Endothelial cell of umbilical vein (primary cell): ENCODE results near the gene LRRC56. TPM values are rescaled to one million over a fixed set of nuclear protein-coding genes. Genes with fewer than 3 reads are reported as not detected.

Source experiments
- BruUV-seq: library from RNA; stranded (reverse); fragments of 400-500 nt; replicated peaks from 2 replicates; lab custom pipeline; 2021; lab: Mats Ljungman, UMichigan
- CTCF ChIA-PET: fragments of 300-600, 350-600 bp; sonication (Branson Sonifier 250); formaldehyde crosslinking; loops from one replicate; lab custom pipeline; 2021; ENCODE audit warnings: antibody characterized with exemption, inconsistent platforms; lab: Charles Lee
- POLR2A ChIA-PET: fragments of 300-600, 350-600 bp; sonication (Branson Sonifier 250); formaldehyde crosslinking; loops from one replicate; lab custom pipeline; 2021; ENCODE audit warnings: antibody characterized with exemption, inconsistent platforms; lab: Charles Lee
- DNase-seq: peaks from one replicate; pipeline ENCODE4 v3.0.0-alpha.2; 2011; ENCODE audit warnings: low read depth, low spot score
- FAIRE-seq: peaks from 2 replicates; lab custom pipeline; 2011; peaks lifted over from hg19 to GRCh38; lab: Jason Lieb, UNC
- H2AFZ ChIP-seq: 2 replicates; pipeline ENCODE4 v1.6.0; 2012; ENCODE audit warnings: low read depth, low read length, control low read depth, inconsistent platforms
- H3K27ac ChIP-seq: 2 replicates; pipeline ENCODE4 v1.5.1; 2011; ENCODE audit warnings: low read depth, mild to moderate bottlenecking, control low read depth, low read length, moderate library complexity; ENCODE audit not compliant: insufficient read depth
- H3K27me3 ChIP-seq, 2 experiments: 2 replicates each; pipeline versions ENCODE4 v1.6.0 to v1.6.1; 2011; ENCODE audit warnings: low read length in 2 of 2, mixed read lengths in 1 of 2; ENCODE audit not compliant: control insufficient read depth in 2 of 2, insufficient read depth in 2 of 2
- H3K36me3 ChIP-seq, 2 experiments: 2 replicates in 1 of 2; 3 replicates in 1 of 2; pipeline ENCODE4 v1.5.1; 2011; ENCODE audit warnings: low read length in 2 of 2, mild to moderate bottlenecking in 1 of 2, moderate library complexity in 1 of 2; ENCODE audit not compliant: control insufficient read depth in 2 of 2, insufficient read depth in 2 of 2; ENCODE audit errors: extremely low read depth in 1 of 2
- H3K4me1 ChIP-seq: 3 replicates; pipeline ENCODE4 v1.5.1; 2011; ENCODE audit warnings: mild to moderate bottlenecking, low read length; ENCODE audit not compliant: control insufficient read depth, insufficient read depth; ENCODE audit errors: extremely low read depth
- H3K4me2 ChIP-seq: 2 replicates; pipeline ENCODE4 v1.6.1; 2011; ENCODE audit warnings: low read length, control low read depth, mixed read lengths; ENCODE audit not compliant: insufficient read depth
- H3K4me3 ChIP-seq, 3 experiments: fragments of 200-600 bp in 1 of 3; sonication (generic), shearing (Covaris generic) in 1 of 3; replicated peaks in 1 of 3; 2 replicates each; pipeline ENCODE4 v1.5.1; 2011 to 2016; ENCODE audit warnings: control low read depth in 3 of 3, low read length in 3 of 3, mild to moderate bottlenecking in 2 of 3, inconsistent platforms in 1 of 3, low read depth in 1 of 3, moderate library complexity in 1 of 3; ENCODE audit not compliant: insufficient read depth in 1 of 3
- H3K79me2 ChIP-seq: 2 replicates; pipeline ENCODE4 v1.6.0; 2012; ENCODE audit warnings: low read length, inconsistent platforms; ENCODE audit not compliant: control insufficient read depth, insufficient read depth
- H3K9ac ChIP-seq: replicated peaks from 2 replicates; pipeline ENCODE3; 2011; ENCODE audit warnings: low read length, control low read depth; ENCODE audit not compliant: insufficient read depth; ENCODE audit errors: extremely low read depth
- H3K9me1 ChIP-seq: replicated peaks from 3 replicates; pipeline ENCODE4 v1.6.0; 2011; ENCODE audit warnings: mild to moderate bottlenecking, low read length; ENCODE audit not compliant: control insufficient read depth, insufficient read depth; ENCODE audit errors: extremely low read depth
- H3K9me3 ChIP-seq: replicated peaks from 2 replicates; pipeline ENCODE4 v1.5.1; 2012; ENCODE audit warnings: low read length, inconsistent platforms; ENCODE audit not compliant: control insufficient read depth, insufficient read depth
- H4K20me1 ChIP-seq: replicated peaks from 2 replicates; pipeline ENCODE3; 2011; ENCODE audit warnings: mild to moderate bottlenecking, low read length; ENCODE audit not compliant: control insufficient read depth, insufficient read depth; ENCODE audit errors: extremely low read depth
- FOS ChIP-seq: IDR thresholded peaks from 2 replicates; pipeline ENCODE4 v1.6.1; 2011; ENCODE audit warnings: mild to moderate bottlenecking, low read length, moderate library complexity, borderline replicate concordance; ENCODE audit not compliant: insufficient read depth
- GATA2 ChIP-seq: IDR thresholded peaks from 2 replicates; pipeline ENCODE4 v1.7.0; 2011; ENCODE audit warnings: low read depth, mild to moderate bottlenecking, moderate library complexity, mixed read lengths, low read length; ENCODE audit not compliant: insufficient read length, insufficient read depth
- JUN ChIP-seq: IDR thresholded peaks from 2 replicates; pipeline ENCODE4 v1.6.1; 2011; ENCODE audit warnings: borderline replicate concordance, low read depth; ENCODE audit not compliant: insufficient read length, insufficient read depth
- MYC ChIP-seq: IDR thresholded peaks from one replicate; pipeline ENCODE4 v1.6.1; 2011; ENCODE audit warnings: mild to moderate bottlenecking, low read depth, low read length
- POLR2A ChIP-seq: IDR thresholded peaks from 2 replicates; pipeline ENCODE4 v1.6.1; 2012; ENCODE audit warnings: low read depth, mild to moderate bottlenecking, control low read depth, low read length
- POLR2AphosphoS5 ChIP-seq: IDR thresholded peaks from 2 replicates; pipeline ENCODE4 v1.6.1; 2012; ENCODE audit warnings: low read depth, mild to moderate bottlenecking, control low read depth, low read length, moderate library complexity; ENCODE audit not compliant: insufficient read depth
- dilution Hi-C: fragments of 300-500 bp; cut with MboI; formaldehyde crosslinking; loops from one replicate; pipeline ENCODE4 v1.15.0; 2019; ENCODE audit warnings: low sequenced_read_pairs; ENCODE audit not compliant: extremely low pct_ligation_motif_present
- intact Hi-C: fragments of 100-400 bp; cut with micrococcal nuclease; formaldehyde crosslinking; loops from one replicate; pipeline ENCODE4 v1.10.0; 2022
- polyA plus RNA-seq, 4 experiments: library from polyadenylated mRNA; depleted of rRNA in 3 of 4; stranded (reverse) in 3 of 4; unstranded in 1 of 4; fragments of >200 nt; gene quantifications; 2 replicates each; pipeline versions ENCODE4 v1.2.1 to v1.2.3, GENCODE V29; 2011 to 2012; ENCODE audit warnings: missing spikeins in 1 of 4
- total RNA-seq: library from RNA; stranded (reverse); gene quantifications from 2 replicates; pipeline ENCODE4 v1.2.3, GENCODE V29; 2021
- TF ChIP-seq, protein P1 (sequence below): IDR thresholded peaks from 2 replicates; pipeline ENCODE4 v1.6.1; 2011; ENCODE audit not compliant: insufficient read depth, insufficient read length

Gene LRRC56
- total and polyA plus RNA-seq, 2 donors (not counting 3 experiments of a cell fraction or from before 2014, with no cell fraction given) = 0.47 to 0.55 TPM

DNA sequence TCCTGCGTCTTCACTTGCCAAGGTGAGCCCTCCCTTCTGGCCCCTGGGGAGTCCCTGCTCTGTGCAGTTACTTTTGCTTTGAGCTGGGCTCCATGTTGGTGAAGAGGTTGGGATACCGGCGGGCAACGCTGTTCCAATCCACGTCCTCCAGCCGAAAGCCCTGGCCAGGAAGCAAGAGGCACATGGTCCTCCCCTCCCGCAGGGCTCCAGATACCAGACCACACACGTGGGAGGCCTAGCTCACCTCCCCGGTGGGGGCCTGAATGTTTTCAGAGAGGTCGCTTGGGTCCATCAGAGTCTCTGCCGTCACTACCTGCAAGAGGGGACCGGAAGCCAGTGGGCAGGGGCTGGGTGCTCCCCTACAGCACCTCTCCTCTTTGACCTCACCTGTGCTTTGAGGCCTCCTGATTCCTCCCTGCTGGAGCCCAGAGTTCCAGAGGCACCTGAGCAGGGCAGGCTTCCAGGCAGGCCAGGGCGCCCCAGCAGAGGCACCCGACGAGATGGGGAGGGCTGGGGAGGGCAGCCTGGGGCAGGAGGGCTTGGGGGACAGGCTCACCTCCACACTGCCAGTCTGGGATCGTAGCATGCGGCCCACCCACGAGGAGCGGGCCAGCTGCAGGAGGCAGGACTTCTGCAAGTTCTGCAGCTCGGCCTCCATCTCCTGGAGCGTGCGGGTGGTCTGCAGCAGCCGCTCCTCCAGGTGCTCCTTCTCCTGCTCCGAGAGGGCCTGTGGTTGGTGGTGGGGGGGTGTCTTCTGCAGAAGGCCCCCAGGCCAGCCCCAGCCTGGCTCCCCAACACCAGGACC lies 20.2 kb downstream of the LRRC56 start:
- ChIA-PET POLR2A (no interaction called here), CTCF (interaction anchor here (1.2 to 1.6 kb wide), 2 partner anchors 167 to 169 kb away, joined by 3 to 5 read pairs; no protein-coding TSS in a partner anchor)
- H3K4me3 ChIP-seq = no peak overlapping the region
- no peak overlapping the region for H2AFZ ChIP-seq
- H3K4me1 ChIP-seq = peaks cover 9% of the 10 kb centered on the region
- H3K79me2 ChIP-seq = no peaks in the 10 kb centered on the region
- H3K27me3 ChIP-seq = peaks cover 13 to 21% of the 10 kb centered on the region in 2 experiments
- BruUV-seq = no TSS peak
- dilution Hi-C loops (no loop called here), intact Hi-C loops (loop anchor here (5.0 kb wide), 1 partner anchor 170 kb away; no protein-coding TSS in a partner anchor)
- TF ChIP-seq MYC (no peak), GATA2 (no peak), POLR2AphosphoS5 (no peak), POLR2A (no peak), JUN (no peak)
- TF ChIP-seq, protein P1, sequence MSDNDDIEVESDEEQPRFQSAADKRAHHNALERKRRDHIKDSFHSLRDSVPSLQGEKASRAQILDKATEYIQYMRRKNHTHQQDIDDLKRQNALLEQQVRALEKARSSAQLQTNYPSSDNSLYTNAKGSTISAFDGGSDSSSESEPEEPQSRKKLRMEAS = no peak
- FAIRE-seq (no peak), DNase-seq (no peak)
- no peaks in the 10 kb centered on the region for H3K36me3 ChIP-seq
- no peaks in the 10 kb centered on the region for H4K20me1 ChIP-seq
- no peak overlapping the region for H3K27ac ChIP-seq
- H3K9ac ChIP-seq = no peak overlapping the region
- H3K9me1 ChIP-seq = no peaks in the 10 kb centered on the region
- no peaks in the 10 kb centered on the region for H3K9me3 ChIP-seq
- H3K4me2 ChIP-seq = no peak overlapping the region

DNA sequence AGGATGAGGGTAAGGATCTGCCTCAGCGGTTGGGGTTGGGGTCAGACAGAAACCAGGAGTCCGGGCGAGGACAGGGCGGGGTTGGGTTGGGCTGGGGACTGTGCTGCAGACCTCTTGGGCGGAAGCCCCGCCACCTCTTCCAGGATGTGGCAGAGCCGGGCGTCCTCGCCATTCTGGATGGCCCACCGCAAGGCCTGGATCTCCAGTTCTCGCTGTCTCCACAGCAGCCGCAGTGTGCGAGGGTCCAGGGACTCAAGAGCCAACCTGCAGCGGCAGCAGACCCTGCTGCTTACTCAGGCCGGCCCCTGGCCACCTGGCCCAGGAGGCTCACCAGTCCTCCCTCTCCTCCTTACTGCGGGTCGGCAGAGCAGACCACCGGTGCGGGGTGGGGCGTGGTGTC lies 21.2 kb downstream of the LRRC56 start:
- intact Hi-C loops = loop anchor here (5.0 kb wide), 1 partner anchor 169 kb away; no protein-coding TSS in a partner anchor
- H3K27ac ChIP-seq = no peak overlapping the region
- H3K79me2 ChIP-seq = no peaks in the 10 kb centered on the region
- H4K20me1 ChIP-seq = no peaks in the 10 kb centered on the region
- no peaks in the 10 kb centered on the region for H3K36me3 ChIP-seq
- peaks cover 13 to 21% of the 10 kb centered on the region in 2 experiments for H3K27me3 ChIP-seq
- no peak overlapping the region for H2AFZ ChIP-seq
- POLR2A ChIA-PET = no interaction called here
- H3K9ac ChIP-seq = no peak overlapping the region
- CTCF ChIA-PET = no interaction called here
- DNase-seq (no peak), FAIRE-seq (no peak)
- dilution Hi-C loops = no loop called here
- H3K4me1 ChIP-seq = peaks cover 9% of the 10 kb centered on the region
- no peak overlapping the region for H3K4me2 ChIP-seq
- no peaks in the 10 kb centered on the region for H3K9me1 ChIP-seq
- no peak for TF ChIP-seq POLR2AphosphoS5
- no peak for TF ChIP-seq FOS
- TF ChIP-seq POLR2A = no peak
- BruUV-seq = no TSS peak
- no peaks in the 10 kb centered on the region for H3K9me3 ChIP-seq
- H3K4me3 ChIP-seq = no peak overlapping the region
